Mammary epithelial cell (primary cell): ENCODE data around the gene TIFAB.

ENCODE experiments used
- CTCF ChIP-seq, 2 donors: IDR thresholded peaks in 1 of 2; conservative IDR thresholded peaks in 1 of 2; 2 replicates each; pipeline ENCODE4 v1.5.1; 2011 to 2012; ENCODE audit warnings: inconsistent platforms in 2 of 2, low read length in 2 of 2, mild to moderate bottlenecking in 2 of 2, control low read depth in 1 of 2, low read depth in 1 of 2; ENCODE audit not compliant: insufficient read depth in 1 of 2; ENCODE audit errors: extremely low read depth in 1 of 2
- EZH2 ChIP-seq: IDR thresholded peaks from 2 replicates; pipeline ENCODE4 v1.6.1; 2012; ENCODE audit warnings: low read length, inconsistent platforms, borderline replicate concordance

- TF ChIP-seq EZH2 = no peak
- no peak for TF ChIP-seq CTCF (conservative IDR thresholded peaks at IDR 0.05 in 1 of 2, IDR thresholded peaks at IDR 0.05 in 1 of 2; ENCODE audit: extremely low read depth in 1 of 2, insufficient read depth in 1 of 2, low read depth in 1 of 2, low read length in 2 of 2)
Observed at GRCh38 chr5:135442431-135443160, 9.6 kb downstream of the TIFAB start.
